ENCODE results near the gene PANK2. TPM values are rescaled to one million over a fixed set of nuclear protein-coding genes. Genes with fewer than 3 reads are reported as not detected.

The PANK2 gene
- total and polyA plus RNA-seq, 2 of the 8 experiments (the other 6 are each of a cell fraction or from before 2014, with no cell fraction given) = 17.1 to 57.5 TPM

DNA sequence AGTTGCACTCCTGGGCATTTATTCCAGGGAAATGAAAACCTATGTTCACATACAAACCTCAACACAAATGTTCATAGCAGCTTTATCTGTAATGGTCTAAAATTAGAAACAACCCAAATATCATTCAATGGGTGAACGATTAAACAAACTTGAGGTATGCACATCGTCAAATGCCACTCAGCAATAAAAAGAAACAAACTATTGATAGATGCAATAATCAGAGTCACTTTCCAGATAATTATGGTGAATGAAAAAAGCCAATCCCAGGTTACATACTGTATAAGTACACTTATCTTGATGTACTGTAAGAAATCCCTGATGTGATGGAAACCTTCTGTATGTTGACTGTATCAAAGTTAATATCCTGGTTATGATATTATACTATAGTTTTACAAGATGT is 87.3 kb downstream of the PANK2 start:
- H3K9me3 ChIP-seq (ENCODE audit: insufficient read depth in 2 of 2, low read depth in 1 of 2, low read length in 1 of 2) = no peaks in the 10 kb centered on the region
- H3K14ac ChIP-seq (ENCODE audit: insufficient read length) = no peak overlapping the region
- no peak for FAIRE-seq
- H2BK120ac ChIP-seq (replicated peaks; ENCODE audit: low read depth, low read length) = no peak overlapping the region
- no peak overlapping the region for H2BK5ac ChIP-seq (ENCODE audit: low read depth, low read length)
- no peak overlapping the region for H3K4me2 ChIP-seq (ENCODE audit: insufficient read depth in 1 of 2, low read depth in 2 of 2, low read length in 2 of 2)
- no peak overlapping the region for H3K4ac ChIP-seq (replicated peaks; ENCODE audit: insufficient read length, low read depth, low read length)
- H2BK15ac ChIP-seq (ENCODE audit: low read length) = no peak overlapping the region
- 100% methylated on average over 2 of the region's 2 CpGs; no CpG with 5 or more reads in 1 of the 2 experiments for WGBS, 2 experiments (ENCODE audit: extremely low coverage in 1 of 2, insufficient coverage in 1 of 2, insufficient read length in 1 of 2, insufficient replicate concordance in 2 of 2, low coverage in 1 of 2, low lambda C conversion rate in 2 of 2, missing lambda C conversion rate in 1 of 2)
- no peak overlapping the region for H3K4me3 ChIP-seq (ENCODE audit: extremely low read depth in 1 of 4, insufficient read depth in 2 of 4, low read depth in 3 of 4, low read length in 4 of 4)
- H4K20me1 ChIP-seq (replicated peaks in 1 of 2; ENCODE audit: control insufficient read depth in 1 of 2, insufficient read depth in 2 of 2, low read length in 2 of 2) = peaks cover 0 to 1% of the 10 kb centered on the region in 2 experiments
- H3K4me1 ChIP-seq (replicated peaks in 1 of 4; ENCODE audit: control insufficient read depth in 3 of 4, insufficient read depth in 4 of 4, low read length in 3 of 4) = no peaks in the 10 kb centered on the region
- H3K56ac ChIP-seq (replicated peaks; ENCODE audit: insufficient read length, low read depth, low read length) = no peak overlapping the region
- no peaks in the 10 kb centered on the region for H3K23me2 ChIP-seq (ENCODE audit: low read depth, low read length)
- H4K91ac ChIP-seq (replicated peaks; ENCODE audit: insufficient read length, low read length) = no peak overlapping the region
- H3K27me3 ChIP-seq (replicated peaks in 1 of 4; ENCODE audit: control insufficient read depth in 3 of 4, extremely low read depth in 1 of 4, insufficient read depth in 3 of 4, low read length in 3 of 4) = no peaks in the 10 kb centered on the region
- no peak overlapping the region for H2AK5ac ChIP-seq (ENCODE audit: low read depth, low read length)
- no peak overlapping the region for H3K23ac ChIP-seq (ENCODE audit: insufficient read length)
- DNase-seq (ENCODE audit: low read depth in 1 of 2, low spot score in 2 of 2) = no peak
- ChIA-PET POLR2A (ENCODE audit: partially characterized antibody) (no interaction called here), CTCF (ENCODE audit: partially characterized antibody) (interaction anchor here (1.7 kb wide), 1 partner anchor 95 kb away, joined by 5 read pairs; no protein-coding TSS in a partner anchor)
- H3K18ac ChIP-seq (ENCODE audit: extremely low read depth, low read length) = no peak overlapping the region
- H4K8ac ChIP-seq (ENCODE audit: extremely low read depth, insufficient read depth, low read length) = no peak overlapping the region
- no peak overlapping the region for H3K27ac ChIP-seq (ENCODE audit: low read depth, low read length)
- 0 out of 4 replicates have a peak, but pooled peaks cover 0 to 2% of the 10 kb centered on the region in 2 experiments for H3K79me2 ChIP-seq (ENCODE audit: control insufficient read depth in 1 of 2, insufficient read depth in 2 of 2, low read length in 2 of 2)
- no peak overlapping the region for H2BK20ac ChIP-seq (ENCODE audit: low read length)
- H3K79me1 ChIP-seq (ENCODE audit: low read depth, low read length) = no peaks in the 10 kb centered on the region
- H3K9ac ChIP-seq (replicated peaks in 1 of 4; ENCODE audit: extremely low read depth in 1 of 4, low read depth in 3 of 4, low read length in 3 of 4) = no peak overlapping the region
- no peaks in the 10 kb centered on the region for H3K36me3 ChIP-seq (ENCODE audit: control insufficient read depth in 2 of 4, insufficient read depth in 4 of 4, low read length in 3 of 4)
- H4K5ac ChIP-seq (ENCODE audit: insufficient read length, low read depth, low read length) = no peak overlapping the region
- no peak overlapping the region for H2AFZ ChIP-seq (ENCODE audit: low read length)
- no peak overlapping the region for H2BK12ac ChIP-seq (ENCODE audit: low read depth, low read length)
